ENCODE measurements around the gene PIGZ. TPM values are rescaled to one million over a fixed set of nuclear protein-coding genes. Genes with fewer than 3 reads are reported as not detected.

Gene PIGZ
- total RNA-seq, 1 donor: 4.0 TPM

DNA sequence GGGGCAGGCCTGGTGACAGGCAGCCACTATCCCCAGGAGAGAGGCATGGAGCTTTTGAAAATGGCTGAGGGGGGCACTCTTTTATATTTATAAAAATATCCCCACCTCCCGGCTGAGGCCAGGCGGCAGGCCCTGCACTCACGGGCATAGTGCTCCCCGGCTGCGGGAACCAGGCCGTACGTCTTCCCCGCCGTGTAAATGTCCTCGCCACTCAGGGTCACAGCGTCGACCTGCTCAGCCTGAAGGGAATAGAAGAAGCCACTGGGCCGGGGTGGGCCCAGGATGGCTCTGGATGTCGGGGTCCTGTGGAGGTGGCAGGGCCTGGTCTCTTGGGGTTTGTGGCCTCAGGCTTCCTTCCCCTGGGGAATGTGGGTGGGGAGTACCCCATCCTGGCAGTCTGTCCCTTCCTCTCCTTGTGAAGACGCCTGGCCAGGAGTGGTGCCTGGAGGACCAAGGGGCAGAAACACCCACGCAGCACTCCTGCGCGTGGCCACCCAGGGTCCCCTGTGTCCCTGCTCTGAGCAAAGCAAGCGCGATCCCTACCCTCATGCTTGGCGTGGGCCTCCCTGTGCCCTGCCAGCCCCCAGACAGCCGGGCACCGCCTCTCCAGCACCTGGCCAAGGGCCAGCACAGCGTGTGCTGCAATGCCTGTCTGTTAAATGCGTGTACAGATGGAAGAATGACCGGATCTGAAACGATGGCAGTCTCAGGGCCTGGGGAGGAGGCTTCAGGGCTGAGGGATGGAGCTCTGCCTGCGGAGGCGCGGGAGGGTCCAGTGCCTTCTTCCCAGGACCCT lies 42.1 kb upstream of the PIGZ start:
- H3K4me1 ChIP-seq (ENCODE audit: insufficient read depth, low read length): no peaks in the 10 kb centered on the region
- H3K4me3 ChIP-seq (ENCODE audit: insufficient read depth, low read length): no peak overlapping the region

DNA sequence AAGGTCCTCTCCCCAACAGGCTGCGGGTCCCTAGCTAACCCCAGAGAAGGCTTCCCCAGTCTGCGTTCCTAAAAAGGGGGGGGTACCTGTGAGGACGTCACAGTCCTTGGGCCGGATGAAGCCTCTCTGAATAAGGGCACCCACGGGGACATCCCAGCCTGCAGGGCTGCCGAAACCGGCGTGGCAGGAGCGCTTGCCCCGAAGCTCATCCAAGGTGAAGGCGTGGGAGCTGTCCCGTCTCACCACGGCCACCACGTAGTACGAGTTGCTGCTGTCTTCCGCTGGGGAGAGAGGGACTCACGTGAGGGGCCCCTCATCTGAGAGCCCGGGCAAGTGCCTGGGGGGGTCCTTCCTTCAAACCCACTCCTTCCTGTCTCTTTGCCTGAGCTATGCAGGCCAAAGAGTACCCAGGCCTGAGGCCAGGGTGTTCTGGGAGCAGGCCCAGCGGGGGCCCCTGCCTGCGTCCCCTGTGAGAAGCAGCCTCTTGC lies 40.9 kb upstream of the PIGZ start:
- no peak for DNase-seq (ENCODE audit: insufficient read length, low spot score, missing footprints)
- no peak overlapping the region for H3K4me3 ChIP-seq (ENCODE audit: insufficient read depth, low read length)

More for the DNA sequence above, 42.1 kb upstream of the PIGZ start:
- H3K9me3 ChIP-seq (ENCODE audit: low read depth, low read length): no peaks in the 10 kb centered on the region
- H2AFZ ChIP-seq (ENCODE audit: low read length): no peak overlapping the region
- no peak overlapping the region for H3K27ac ChIP-seq (ENCODE audit: low read depth, low read length)
- H3K27me3 ChIP-seq (ENCODE audit: insufficient read depth, low read length): peaks cover 3% of the 10 kb centered on the region
- TF ChIP-seq, protein P1, sequence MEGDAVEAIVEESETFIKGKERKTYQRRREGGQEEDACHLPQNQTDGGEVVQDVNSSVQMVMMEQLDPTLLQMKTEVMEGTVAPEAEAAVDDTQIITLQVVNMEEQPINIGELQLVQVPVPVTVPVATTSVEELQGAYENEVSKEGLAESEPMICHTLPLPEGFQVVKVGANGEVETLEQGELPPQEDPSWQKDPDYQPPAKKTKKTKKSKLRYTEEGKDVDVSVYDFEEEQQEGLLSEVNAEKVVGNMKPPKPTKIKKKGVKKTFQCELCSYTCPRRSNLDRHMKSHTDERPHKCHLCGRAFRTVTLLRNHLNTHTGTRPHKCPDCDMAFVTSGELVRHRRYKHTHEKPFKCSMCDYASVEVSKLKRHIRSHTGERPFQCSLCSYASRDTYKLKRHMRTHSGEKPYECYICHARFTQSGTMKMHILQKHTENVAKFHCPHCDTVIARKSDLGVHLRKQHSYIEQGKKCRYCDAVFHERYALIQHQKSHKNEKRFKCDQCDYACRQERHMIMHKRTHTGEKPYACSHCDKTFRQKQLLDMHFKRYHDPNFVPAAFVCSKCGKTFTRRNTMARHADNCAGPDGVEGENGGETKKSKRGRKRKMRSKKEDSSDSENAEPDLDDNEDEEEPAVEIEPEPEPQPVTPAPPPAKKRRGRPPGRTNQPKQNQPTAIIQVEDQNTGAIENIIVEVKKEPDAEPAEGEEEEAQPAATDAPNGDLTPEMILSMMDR (IDR thresholded peaks at IDR 0.05; ENCODE audit: extremely low read depth, low read depth, low read length): no peak
- no peaks in the 10 kb centered on the region for H3K36me3 ChIP-seq (ENCODE audit: insufficient read depth, low read length)
- no peak for DNase-seq (ENCODE audit: insufficient read length, low spot score, missing footprints)
- H3K4me2 ChIP-seq (ENCODE audit: insufficient read depth, low read length): no peak overlapping the region
- no peaks in the 10 kb centered on the region for H3K79me2 ChIP-seq (ENCODE audit: insufficient read depth, low read length)
- no peaks in the 10 kb centered on the region for H4K20me1 ChIP-seq (ENCODE audit: insufficient read depth, low read length)

DNA sequence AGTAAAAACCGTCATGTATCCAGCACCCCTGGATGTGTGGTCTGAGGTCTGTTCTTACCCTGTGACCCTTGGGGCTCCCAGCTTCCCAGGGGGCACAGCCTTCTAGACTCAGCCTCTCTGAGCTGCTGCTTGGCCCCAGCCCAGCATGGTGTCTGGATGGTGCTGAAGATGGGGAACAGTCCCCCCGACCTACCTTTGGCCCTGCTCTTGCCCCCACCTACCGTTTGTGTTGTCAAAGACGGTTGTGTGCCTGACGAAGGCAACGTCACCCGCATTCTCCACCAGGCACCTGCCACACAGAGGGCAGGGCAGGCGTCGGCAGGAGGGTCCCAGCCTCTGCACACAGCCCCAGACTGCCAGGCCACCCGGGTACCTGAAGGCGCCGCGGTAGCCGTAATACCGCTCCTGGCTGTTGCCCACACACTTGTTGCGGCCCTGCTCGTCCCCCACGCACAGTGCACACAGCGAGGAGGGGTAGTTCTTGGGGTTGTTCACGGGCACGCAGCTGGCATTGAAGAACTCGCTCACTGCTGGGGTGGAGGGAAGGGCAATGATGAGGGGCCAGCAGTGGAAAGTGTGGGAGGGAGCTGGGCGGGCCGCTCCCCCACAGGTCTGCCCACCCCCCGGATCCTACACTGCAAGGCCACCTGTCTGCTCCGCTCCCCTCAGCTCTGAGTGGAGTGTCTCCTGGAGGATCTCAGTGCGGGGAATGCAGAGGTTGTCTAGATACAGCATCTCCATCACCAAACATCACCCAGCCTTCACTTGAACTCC lies 40.0 kb upstream of the PIGZ start:
- no peak overlapping the region for H3K4me2 ChIP-seq (ENCODE audit: insufficient read depth, low read length)
- H3K4me1 ChIP-seq (ENCODE audit: insufficient read depth, low read length): peaks cover 2% of the 10 kb centered on the region
- H3K27ac ChIP-seq (ENCODE audit: low read depth, low read length): no peak overlapping the region
- peaks cover 2% of the 10 kb centered on the region for H3K27me3 ChIP-seq (ENCODE audit: insufficient read depth, low read length)
- no peaks in the 10 kb centered on the region for H3K36me3 ChIP-seq (ENCODE audit: insufficient read depth, low read length)
- H4K20me1 ChIP-seq (ENCODE audit: insufficient read depth, low read length): no peaks in the 10 kb centered on the region
- H2AFZ ChIP-seq (ENCODE audit: low read length): no peak overlapping the region
- no peaks in the 10 kb centered on the region for H3K9me3 ChIP-seq (ENCODE audit: low read depth, low read length)
- TF ChIP-seq, protein P1 (IDR thresholded peaks at IDR 0.05; ENCODE audit: extremely low read depth, low read depth, low read length): no peak
- no peaks in the 10 kb centered on the region for H3K79me2 ChIP-seq (ENCODE audit: insufficient read depth, low read length)
- no peak for DNase-seq (ENCODE audit: insufficient read length, low spot score, missing footprints)
- H3K4me3 ChIP-seq (ENCODE audit: insufficient read depth, low read length): no peak overlapping the region

More for the DNA sequence above, 40.9 kb upstream of the PIGZ start:
- H2AFZ ChIP-seq (ENCODE audit: low read length): no peak overlapping the region
- no peaks in the 10 kb centered on the region for H3K79me2 ChIP-seq (ENCODE audit: insufficient read depth, low read length)
- no peak overlapping the region for H3K27ac ChIP-seq (ENCODE audit: low read depth, low read length)
- H3K4me2 ChIP-seq (ENCODE audit: insufficient read depth, low read length): no peak overlapping the region
- H3K27me3 ChIP-seq (ENCODE audit: insufficient read depth, low read length): peaks cover 3% of the 10 kb centered on the region
- no peaks in the 10 kb centered on the region for H4K20me1 ChIP-seq (ENCODE audit: insufficient read depth, low read length)
- no peaks in the 10 kb centered on the region for H3K36me3 ChIP-seq (ENCODE audit: insufficient read depth, low read length)
- TF ChIP-seq, protein P1 (IDR thresholded peaks at IDR 0.05; ENCODE audit: extremely low read depth, low read depth, low read length): no peak
- H3K9me3 ChIP-seq (ENCODE audit: low read depth, low read length): no peaks in the 10 kb centered on the region
- no peaks in the 10 kb centered on the region for H3K4me1 ChIP-seq (ENCODE audit: insufficient read depth, low read length)

DNA sequence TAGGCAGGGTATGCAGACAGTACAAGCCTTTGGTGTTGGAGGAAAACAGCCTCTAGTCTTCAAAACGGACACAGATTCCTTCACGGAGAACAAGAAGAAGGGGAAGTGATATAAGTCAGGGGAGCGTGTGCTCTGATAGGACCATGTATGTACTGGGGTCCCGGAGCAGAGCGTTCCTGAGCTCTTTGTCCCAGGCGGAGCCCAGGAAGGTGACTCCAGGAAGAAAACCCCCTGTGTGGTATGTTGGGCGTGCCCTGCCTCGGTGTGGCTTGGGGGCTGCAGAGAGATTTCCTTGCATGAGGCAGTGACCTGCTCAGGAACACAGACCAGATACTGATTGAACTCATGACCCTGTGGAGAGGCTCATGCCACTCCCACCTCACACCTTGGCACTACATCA lies 39.3 kb upstream of the PIGZ start:
- no peak for DNase-seq (ENCODE audit: insufficient read length, low spot score, missing footprints)
- Histone ChIP-seq H3K9me3 (ENCODE audit: low read depth, low read length) (no peaks in the 10 kb centered on the region), H3K27ac (ENCODE audit: low read depth, low read length) (no peak overlapping the region), H2AFZ (ENCODE audit: low read length) (no peak overlapping the region), H3K4me3 (ENCODE audit: insufficient read depth, low read length) (no peak overlapping the region), H3K36me3 (ENCODE audit: insufficient read depth, low read length) (no peaks in the 10 kb centered on the region), H3K4me1 (ENCODE audit: insufficient read depth, low read length) (peaks cover 4% of the 10 kb centered on the region), H3K79me2 (ENCODE audit: insufficient read depth, low read length) (no peaks in the 10 kb centered on the region), H4K20me1 (ENCODE audit: insufficient read depth, low read length) (no peaks in the 10 kb centered on the region), H3K4me2 (ENCODE audit: insufficient read depth, low read length) (no peak overlapping the region), H3K27me3 (ENCODE audit: insufficient read depth, low read length) (no peaks in the 10 kb centered on the region)
- TF ChIP-seq, protein P1 (IDR thresholded peaks at IDR 0.05; ENCODE audit: extremely low read depth, low read depth, low read length): no peak
